HL-60 (cell line): ENCODE data around the gene PNPLA7.

Experiments used
- CTCF ChIP-seq: IDR thresholded peaks from one replicate; pipeline ENCODE4 v1.5.1; 2011; ENCODE audit warnings: low read length, control low read depth, inconsistent platforms; ENCODE audit not compliant: insufficient read depth
- GABPA ChIP-seq: IDR thresholded peaks from 2 replicates; pipeline ENCODE4 v1.6.1; 2012; ENCODE audit warnings: low read depth
- POLR2AphosphoS5 ChIP-seq: IDR thresholded peaks from 2 replicates; pipeline ENCODE4 v1.6.1; 2012; ENCODE audit warnings: low read depth
- SPI1 ChIP-seq: IDR thresholded peaks from 2 replicates; pipeline ENCODE4 v1.6.1; 2012; ENCODE audit warnings: low read depth, mild to moderate bottlenecking, borderline replicate concordance

- TF ChIP-seq SPI1 = no peak
- no peak for TF ChIP-seq CTCF
- no peak for TF ChIP-seq POLR2AphosphoS5
- TF ChIP-seq GABPA = no peak
These were observed 2.3 kb downstream of the PNPLA7 start for GRCh38 chr9:137547687-137548543.
